H9 (cell line): ENCODE measurements around the gene KIF12. TPM values are rescaled to one million over a fixed set of nuclear protein-coding genes. Genes with fewer than 3 reads are reported as not detected.
A peak's percentile ranks its signal among the peaks of the same experiment; 100 is the strongest.

ENCODE experiments used
- DNase-seq: peaks from one replicate; pipeline ENCODE4 v3.0.0-alpha.2; 2017
- H2AFZ ChIP-seq: one replicate; pipeline ENCODE4 v1.6.1; 2013; ENCODE audit warnings: mild to moderate bottlenecking, low read length, control low read depth, moderate library complexity
- H2AK5ac ChIP-seq: 2 replicates; pipeline ENCODE4 v1.6.1; 2013; ENCODE audit warnings: low read length, control low read depth, mixed read lengths; ENCODE audit not compliant: insufficient read length
- H2BK120ac ChIP-seq: one replicate; pipeline ENCODE4 v1.6.1; 2013; ENCODE audit warnings: low read depth, mild to moderate bottlenecking, low read length, control low read depth, inconsistent platforms; ENCODE audit not compliant: poor library complexity, severe bottlenecking
- H2BK12ac ChIP-seq: 2 replicates; pipeline ENCODE4 v1.6.1; 2013; ENCODE audit warnings: low read length, control low read depth, mixed read lengths, low read depth; ENCODE audit not compliant: insufficient read length
- H2BK15ac ChIP-seq: 2 replicates; pipeline ENCODE4 v1.6.1; 2013; ENCODE audit warnings: low read depth, low read length, control low read depth
- H2BK20ac ChIP-seq: one replicate; pipeline ENCODE4 v1.6.1; 2013; ENCODE audit warnings: low read depth, mild to moderate bottlenecking, low read length, control low read depth, inconsistent platforms; ENCODE audit not compliant: poor library complexity, severe bottlenecking
- H2BK5ac ChIP-seq: 2 replicates; pipeline ENCODE4 v1.6.1; 2013; ENCODE audit warnings: low read length, control low read depth, mixed read lengths; ENCODE audit not compliant: insufficient read length
- H3K14ac ChIP-seq: 2 replicates; pipeline ENCODE4 v1.6.1; 2013; ENCODE audit warnings: low read length, control low read depth; ENCODE audit not compliant: insufficient read depth
- H3K18ac ChIP-seq: 2 replicates; pipeline ENCODE4 v1.6.1; 2013; ENCODE audit warnings: low read depth, mild to moderate bottlenecking, mixed read lengths, low read length, control low read depth; ENCODE audit not compliant: insufficient read length
- H3K23ac ChIP-seq: 2 replicates; pipeline ENCODE4 v1.6.1; 2013; ENCODE audit warnings: low read length, control low read depth, mixed read lengths, low read depth; ENCODE audit not compliant: insufficient read length
- H3K23me2 ChIP-seq: 2 replicates; pipeline ENCODE4 v1.6.1; 2013; ENCODE audit warnings: low read depth, mild to moderate bottlenecking, mixed read lengths, low read length, control low read depth; ENCODE audit not compliant: insufficient read length, poor library complexity, severe bottlenecking
- H3K27ac ChIP-seq: 2 replicates; pipeline ENCODE4 v1.5.1; 2013; ENCODE audit warnings: low read length, control low read depth, mixed read lengths, low read depth; ENCODE audit not compliant: insufficient read length
- H3K27me3 ChIP-seq: 2 replicates; pipeline ENCODE4 v1.6.1; 2013; ENCODE audit warnings: low read length, control low read depth, inconsistent platforms; ENCODE audit not compliant: insufficient read depth
- H3K4ac ChIP-seq: 2 replicates; pipeline ENCODE4 v1.6.1; 2013; ENCODE audit warnings: low read depth, mild to moderate bottlenecking, control low read depth, inconsistent platforms, low read length, moderate library complexity
- H3K4me1 ChIP-seq: 2 replicates; pipeline ENCODE4 v1.6.1; 2013; ENCODE audit warnings: low read length, control low read depth, inconsistent platforms; ENCODE audit not compliant: insufficient read depth
- H3K4me2 ChIP-seq: 2 replicates; pipeline ENCODE4 v1.6.1; 2013; ENCODE audit warnings: low read length, control low read depth, mixed read lengths; ENCODE audit not compliant: insufficient read length, insufficient read depth
- H3K56ac ChIP-seq: 2 replicates; pipeline ENCODE4 v1.6.1; 2013; ENCODE audit warnings: low read depth, mild to moderate bottlenecking, mixed read lengths, low read length, control low read depth; ENCODE audit not compliant: insufficient read length
- H3K79me1 ChIP-seq: 2 replicates; pipeline ENCODE4 v1.6.1; 2013; ENCODE audit warnings: low read depth, mild to moderate bottlenecking, moderate library complexity, low read length, control low read depth, inconsistent platforms; ENCODE audit not compliant: insufficient read depth, poor library complexity, severe bottlenecking
- H3K79me2 ChIP-seq: 2 replicates; pipeline ENCODE4 v1.6.1; 2013; ENCODE audit warnings: low read length, control low read depth, inconsistent platforms; ENCODE audit not compliant: insufficient read depth
- H3K9ac ChIP-seq: 2 replicates; pipeline ENCODE4 v1.6.1; 2013; ENCODE audit warnings: low read length, control low read depth, mixed read lengths; ENCODE audit not compliant: insufficient read length; ENCODE audit errors: extremely low read depth
- H3K9me3 ChIP-seq: one replicate; pipeline ENCODE4 v1.6.1; 2013; ENCODE audit warnings: low read depth, low read length, inconsistent platforms; ENCODE audit not compliant: control insufficient read depth
- H3T11ph ChIP-seq: one replicate; pipeline ENCODE4 v1.6.1; 2013; ENCODE audit warnings: mild to moderate bottlenecking, low read length, control low read depth, inconsistent platforms
- H4K20me1 ChIP-seq: one replicate; pipeline ENCODE4 v1.6.1; 2013; ENCODE audit not compliant: control insufficient read depth, insufficient read length, insufficient read depth
- H4K5ac ChIP-seq: 2 replicates; pipeline ENCODE4 v1.6.1; 2013; ENCODE audit warnings: low read depth, mild to moderate bottlenecking, mixed read lengths, low read length, control low read depth; ENCODE audit not compliant: insufficient read length
- H4K8ac ChIP-seq: replicated peaks from 2 replicates; pipeline ENCODE4 v1.6.1; 2013; ENCODE audit warnings: low read length, control low read depth, mixed read lengths, low read depth; ENCODE audit not compliant: insufficient read length
- H4K91ac ChIP-seq: 2 replicates; pipeline ENCODE4 v1.6.1; 2013; ENCODE audit warnings: low read depth, mild to moderate bottlenecking, moderate library complexity, mixed read lengths, low read length, control low read depth; ENCODE audit not compliant: insufficient read length
- H3K27ac Mint-ChIP-seq, 3 experiments: 2 replicates in 2 of 3; 3 replicates in 1 of 3; pipeline ENCODE4 v1.8.0; 2020 to 2021; ENCODE audit warnings: mixed read lengths in 3 of 3, mild to moderate bottlenecking in 1 of 3, moderate library complexity in 1 of 3
- H3K27me3 Mint-ChIP-seq: 2 replicates; pipeline ENCODE4 v1.8.0; 2021; ENCODE audit warnings: low read depth, mild to moderate bottlenecking, moderate library complexity, mixed read lengths
- H3K36me3 Mint-ChIP-seq, 3 experiments: 2 replicates in 2 of 3; 3 replicates in 1 of 3; pipeline ENCODE4 v1.8.0; 2020 to 2021; ENCODE audit warnings: low read depth in 3 of 3, mixed read lengths in 3 of 3; ENCODE audit not compliant: insufficient read depth in 1 of 3
- H3K4me1 Mint-ChIP-seq, 2 experiments: 2 replicates each; pipeline ENCODE4 v1.8.0; 2020; ENCODE audit warnings: mixed read lengths in 2 of 2
- H3K4me3 Mint-ChIP-seq, 2 experiments: 2 replicates in 1 of 2; 3 replicates in 1 of 2; pipeline ENCODE4 v1.8.0; 2020 to 2021; ENCODE audit warnings: mild to moderate bottlenecking in 2 of 2, mixed read lengths in 2 of 2, moderate library complexity in 1 of 2
- H3K9me3 Mint-ChIP-seq, 2 experiments: 2 replicates in 1 of 2; 3 replicates in 1 of 2; pipeline ENCODE4 v1.8.0; 2020; ENCODE audit warnings: mild to moderate bottlenecking in 2 of 2, mixed read lengths in 2 of 2, moderate library complexity in 1 of 2
- CTCF ChIP-seq: fragments of 200-600 bp; sonication (generic); conservative IDR thresholded peaks from 3 replicates; pipeline ENCODE4 v1.8.0; 2021; ENCODE audit warnings: antibody characterized with exemption, mild to moderate bottlenecking
- WGBS: extraction: QIAGEN DNeasy Blood & Tissue Kit; methylation state at CpG from one replicate; pipeline ENCODE4 v1.1.7; 2013; ENCODE audit warnings: missing lambda C conversion rate, low lambda C conversion rate, mixed read lengths; ENCODE audit not compliant: insufficient read length; ENCODE audit errors: extremely low coverage; 5-methylcytosine and 5-hydroxymethylcytosine counted together
- total RNA-seq: library from RNA; stranded (reverse); gene quantifications from 2 replicates; pipeline ENCODE4 v1.2.1, GENCODE V29; 2021

Gene KIF12
- total RNA-seq, 1 experiment from 2014 or later, result 3.3 TPM

DNA sequence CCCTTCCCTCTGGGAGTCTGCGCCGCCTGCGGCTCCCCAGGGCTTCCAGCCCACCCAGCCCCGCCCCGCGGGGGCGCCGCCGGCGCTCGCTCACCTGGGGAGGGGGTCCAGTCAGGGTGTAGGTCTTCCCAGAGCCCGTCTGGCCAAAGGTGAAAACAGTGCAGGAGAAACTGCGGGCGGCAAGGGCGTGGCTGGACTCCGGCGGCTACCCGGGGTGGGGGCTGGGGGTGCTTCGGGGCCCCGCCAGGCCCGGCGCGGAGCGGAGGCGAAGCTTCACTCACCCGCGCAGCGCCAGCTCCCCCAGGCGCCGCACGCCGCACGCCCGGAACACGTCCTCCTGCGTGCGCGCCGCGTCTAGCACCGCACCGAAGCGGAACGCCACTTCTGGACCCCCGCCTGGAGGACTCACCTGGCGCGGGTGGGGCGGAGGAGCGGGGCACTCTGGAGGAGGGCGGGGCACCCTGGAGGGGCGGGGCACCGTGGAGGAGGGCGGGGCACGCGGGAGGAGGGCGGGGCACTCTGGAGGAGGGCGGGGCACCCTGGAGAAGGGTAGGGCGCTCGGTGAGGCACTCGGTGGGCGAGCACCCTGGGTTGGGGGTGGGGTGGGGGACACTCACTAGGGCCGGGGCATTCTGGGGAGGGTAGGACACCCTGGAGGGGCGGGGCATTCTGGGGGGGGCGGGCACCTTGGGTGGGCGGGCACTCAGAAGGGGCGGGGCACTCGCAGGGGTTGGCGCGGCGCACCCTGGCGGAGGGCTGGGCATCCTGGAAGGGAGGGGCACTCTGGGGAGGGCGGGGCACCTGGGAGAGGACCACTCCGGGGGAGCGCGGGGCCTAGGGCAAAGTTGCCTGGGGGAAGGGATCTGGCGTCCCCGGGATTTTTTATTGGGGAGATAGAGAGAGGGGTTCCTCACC, 814 bp downstream of the KIF12 start:
- Mint-ChIP-seq H3K4me3 (peak overlapping the region; percentile 74 to 87), H3K27ac (no peak overlapping the region), H3K9me3 (peaks cover 12% of the 10 kb centered on the region in 2 experiments), H3K4me1 (peaks cover 8 to 22% of the 10 kb centered on the region in 2 experiments), H3K27me3 (peaks cover 64% of the 10 kb centered on the region), H3K36me3 (peaks cover 2 to 11% (median 3%) of the 10 kb centered on the region in 3 experiments; a peak in 4 of 7 replicates)
- Histone ChIP-seq H2AFZ (peak overlapping the region; percentile 76), H3K4ac (no peak overlapping the region), H3K27ac (no peak overlapping the region), H2BK120ac (no peak overlapping the region), H3K79me1 (no peaks in the 10 kb centered on the region), H2BK20ac (no peak overlapping the region), H3T11ph (no peak overlapping the region), H4K91ac (no peak overlapping the region), H3K79me2 (no peaks in the 10 kb centered on the region), H4K5ac (no peak overlapping the region), H3K27me3 (peaks cover 3% of the 10 kb centered on the region; the same call in 1 of the 2 replicates), H3K9ac (no peak overlapping the region), H3K56ac (no peak overlapping the region), H4K8ac (no peak overlapping the region), H3K4me2 (peak overlapping the region; percentile 93), H2AK5ac (no peak overlapping the region), H3K4me1 (0 out of 2 replicates have a peak, but pooled peaks cover 2% of the 10 kb centered on the region), H3K18ac (no peak overlapping the region), H3K9me3 (no peaks in the 10 kb centered on the region), H2BK5ac (no peak overlapping the region), H3K23me2 (peaks cover 7% of the 10 kb centered on the region), H3K14ac (no peak overlapping the region), H2BK12ac (no peak overlapping the region), H3K23ac (no peak overlapping the region), H4K20me1 (no peaks in the 10 kb centered on the region), H2BK15ac (no peak overlapping the region)
- TF ChIP-seq CTCF, result peak; percentile 17; the same call in 2 of the 3 replicates
- WGBS, result no CpG with 5 or more reads among the region's 77 CpGs
- peak; percentile 86 for DNase-seq
